ENCODE data around the gene WIPF2. TPM values are rescaled to one million over a fixed set of nuclear protein-coding genes. Genes with fewer than 3 reads are reported as not detected.

The WIPF2 gene
- total and polyA plus RNA-seq, 2 donors (not counting 3 experiments of a cell fraction or from before 2014, with no cell fraction given) = 8.4 to 30.4 TPM

DNA sequence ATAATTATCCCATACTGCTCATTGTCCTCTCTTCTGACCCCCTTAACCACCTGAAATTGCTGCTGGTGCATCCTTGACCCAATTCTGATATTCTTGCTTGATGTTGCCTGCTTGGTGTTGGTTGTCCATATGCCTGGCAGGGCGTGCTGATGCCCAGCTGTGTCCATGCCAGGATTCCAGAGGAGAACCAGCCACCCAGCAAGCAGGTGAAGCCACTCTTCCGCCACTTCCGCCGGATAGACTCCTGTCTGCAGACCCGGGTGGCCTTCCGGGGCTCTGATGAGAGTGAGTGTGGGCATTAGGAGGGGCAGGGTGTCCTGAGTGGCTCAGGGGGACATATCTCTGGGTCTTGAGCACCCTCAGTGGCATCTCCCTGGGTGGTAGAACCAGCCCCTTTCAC lies 30.4 kb upstream of the WIPF2 start:
- Histone ChIP-seq H3K4me3 (replicated peaks in 1 of 3; ENCODE audit: insufficient read depth in 1 of 3, low read depth in 1 of 3, low read length in 3 of 3) (no peak overlapping the region), H3K79me2 (ENCODE audit: control insufficient read depth, insufficient read depth, low read length) (no peaks in the 10 kb centered on the region), H3K4me2 (ENCODE audit: insufficient read depth, low read length) (no peak overlapping the region), H3K4me1 (ENCODE audit: control insufficient read depth, extremely low read depth, insufficient read depth, low read length) (peaks cover 4% of the 10 kb centered on the region), H3K9me3 (replicated peaks; ENCODE audit: control insufficient read depth, insufficient read depth, low read length) (no peaks in the 10 kb centered on the region), H3K36me3 (ENCODE audit: control insufficient read depth in 2 of 2, extremely low read depth in 1 of 2, insufficient read depth in 2 of 2, low read length in 2 of 2) (peaks cover 0 to 3% of the 10 kb centered on the region in 2 experiments), H2AFZ (ENCODE audit: low read depth, low read length) (no peak overlapping the region), H3K27ac (ENCODE audit: insufficient read depth, low read depth, low read length) (no peak overlapping the region), H3K27me3 (ENCODE audit: control insufficient read depth in 2 of 2, insufficient read depth in 2 of 2, low read length in 2 of 2) (no peaks in the 10 kb centered on the region), H3K9ac (replicated peaks; ENCODE audit: extremely low read depth, insufficient read depth, low read length) (no peak overlapping the region), H3K9me1 (replicated peaks; ENCODE audit: control insufficient read depth, extremely low read depth, insufficient read depth, low read length) (no peaks in the 10 kb centered on the region), H4K20me1 (replicated peaks; ENCODE audit: control insufficient read depth, extremely low read depth, insufficient read depth, low read length) (no peaks in the 10 kb centered on the region)
- dilution Hi-C loops (cut with MboI; ENCODE audit: extremely low pct_ligation_motif_present, low sequenced_read_pairs) = no loop called here
- no TSS peak for BruUV-seq (replicated peaks)
- TF ChIP-seq MYC (IDR thresholded peaks at IDR 0.05; ENCODE audit: low read depth, low read length) = no peak
- TF ChIP-seq JUN (IDR thresholded peaks at IDR 0.05; ENCODE audit: borderline replicate concordance, insufficient read depth, insufficient read length, low read depth) = no peak
- ChIA-PET CTCF (interaction anchor here (0.7 to 4.5 kb wide), 3 partner anchors 10 to 20 kb away, joined by 3 to 25 read pairs (median 3); no protein-coding TSS in a partner anchor), POLR2A (no interaction called here)
- DNase-seq (ENCODE audit: low read depth, low spot score) (no peak), FAIRE-seq (no peak)
- intact Hi-C loops (cut with micrococcal nuclease) = no loop called here

GRCh38 chr17:40190197-40191021 lies 28.7 kb upstream of the WIPF2 start:
- ChIA-PET POLR2A (no interaction called here), CTCF (interaction anchor here (0.7 to 4.5 kb wide), 19 partner anchors 7 to 178 kb away, joined by 3 to 41 read pairs (median 5); partner anchors contain the start of gene WIPF2)
- Histone ChIP-seq H4K20me1 (replicated peaks; ENCODE audit: control insufficient read depth, extremely low read depth, insufficient read depth, low read length) (no peaks in the 10 kb centered on the region), H3K36me3 (ENCODE audit: control insufficient read depth in 2 of 2, extremely low read depth in 1 of 2, insufficient read depth in 2 of 2, low read length in 2 of 2) (peaks cover 0 to 3% of the 10 kb centered on the region in 2 experiments), H3K9me1 (replicated peaks; ENCODE audit: control insufficient read depth, extremely low read depth, insufficient read depth, low read length) (no peaks in the 10 kb centered on the region), H3K4me2 (ENCODE audit: insufficient read depth, low read length) (peak overlapping the region; percentile 41), H3K27me3 (ENCODE audit: control insufficient read depth in 2 of 2, insufficient read depth in 2 of 2, low read length in 2 of 2) (no peaks in the 10 kb centered on the region), H2AFZ (ENCODE audit: low read depth, low read length) (no peak overlapping the region), H3K4me1 (ENCODE audit: control insufficient read depth, extremely low read depth, insufficient read depth, low read length) (peaks cover 4% of the 10 kb centered on the region), H3K9ac (replicated peaks; ENCODE audit: extremely low read depth, insufficient read depth, low read length) (no peak overlapping the region), H3K4me3 (replicated peaks in 1 of 3; ENCODE audit: insufficient read depth in 1 of 3, low read depth in 1 of 3, low read length in 3 of 3) (peak overlapping the region in 1 of 3 experiments; percentile 31), H3K79me2 (ENCODE audit: control insufficient read depth, insufficient read depth, low read length) (no peaks in the 10 kb centered on the region), H3K9me3 (replicated peaks; ENCODE audit: control insufficient read depth, insufficient read depth, low read length) (no peaks in the 10 kb centered on the region), H3K27ac (ENCODE audit: insufficient read depth, low read depth, low read length) (no peak overlapping the region)
- no TSS peak for BruUV-seq (replicated peaks)
- FAIRE-seq (no peak), DNase-seq (ENCODE audit: low read depth, low spot score) (peak; percentile 22)
- no peak for TF ChIP-seq EZH2 (IDR thresholded peaks at IDR 0.05; ENCODE audit: borderline replicate concordance, low read depth, low read length, severe bottlenecking)
- TF ChIP-seq FOS (IDR thresholded peaks at IDR 0.05; ENCODE audit: borderline replicate concordance, insufficient read depth, low read length) = no peak
- TF ChIP-seq, protein P1, sequence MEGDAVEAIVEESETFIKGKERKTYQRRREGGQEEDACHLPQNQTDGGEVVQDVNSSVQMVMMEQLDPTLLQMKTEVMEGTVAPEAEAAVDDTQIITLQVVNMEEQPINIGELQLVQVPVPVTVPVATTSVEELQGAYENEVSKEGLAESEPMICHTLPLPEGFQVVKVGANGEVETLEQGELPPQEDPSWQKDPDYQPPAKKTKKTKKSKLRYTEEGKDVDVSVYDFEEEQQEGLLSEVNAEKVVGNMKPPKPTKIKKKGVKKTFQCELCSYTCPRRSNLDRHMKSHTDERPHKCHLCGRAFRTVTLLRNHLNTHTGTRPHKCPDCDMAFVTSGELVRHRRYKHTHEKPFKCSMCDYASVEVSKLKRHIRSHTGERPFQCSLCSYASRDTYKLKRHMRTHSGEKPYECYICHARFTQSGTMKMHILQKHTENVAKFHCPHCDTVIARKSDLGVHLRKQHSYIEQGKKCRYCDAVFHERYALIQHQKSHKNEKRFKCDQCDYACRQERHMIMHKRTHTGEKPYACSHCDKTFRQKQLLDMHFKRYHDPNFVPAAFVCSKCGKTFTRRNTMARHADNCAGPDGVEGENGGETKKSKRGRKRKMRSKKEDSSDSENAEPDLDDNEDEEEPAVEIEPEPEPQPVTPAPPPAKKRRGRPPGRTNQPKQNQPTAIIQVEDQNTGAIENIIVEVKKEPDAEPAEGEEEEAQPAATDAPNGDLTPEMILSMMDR (IDR thresholded peaks at IDR 0.05; ENCODE audit: extremely low read depth in 1 of 2, insufficient read depth in 1 of 2, low read depth in 1 of 2, low read length in 2 of 2) = peak; percentile 44 to 78
- intact Hi-C loops (cut with micrococcal nuclease) (loop anchor here (1.0 kb wide), 1 partner anchor 77 kb away; no protein-coding TSS in a partner anchor), dilution Hi-C loops (cut with MboI; ENCODE audit: extremely low pct_ligation_motif_present, low sequenced_read_pairs) (no loop called here)

Measured in endothelial cell of umbilical vein (primary cell).